Adrenal gland (tissue), 12 donors: Measurements from ENCODE around the gene PPFIA3. TPM values are rescaled to one million over a fixed set of nuclear protein-coding genes. Genes with fewer than 3 reads are reported as not detected.

Source experiments
- polyA plus RNA-seq, 3 donors: library from polyadenylated mRNA; stranded (reverse); fragments of 200-250 nt in 2 of 3; fragments of 350-450 nt in 1 of 3; fragmentation: Illumina TruSeq in 1 of 3; extraction: RNeasy Lipid Tissue Mini Kit (QIAGEN cat#74804) in 1 of 3; gene quantifications; one replicate each; pipeline ENCODE4 v1.2.3, GENCODE V29; 2013 to 2014
- small RNA-seq, 2 donors: library from RNA; depleted of rRNA; stranded (forward); fragments of <200 nt; gene quantifications; one replicate each; pipeline ENCODE3, GENCODE V24; 2016
- total RNA-seq, 9 donors: library from RNA; depleted of rRNA in 4 of 9; stranded (reverse); fragments of >200 nt in 4 of 9; fragments of 120-200 nt in 1 of 9; fragmentation: NEBNext Ultra II Directional in 1 of 9; extraction: Animal tissue kit (Norgen Biotek cat#: 25700) in 1 of 9; gene quantifications; one replicate each; pipeline versions ENCODE4 v1.1.0 to v1.2.4, GENCODE V29; 2013 to 2023
- donor health status: healthy with polysubstance abuse.
- donor health status: Bipolar disorder and iron deficiency.
- donor health status: DM: yes; HTN: yes; CAD: no.
- donor health status: DM: no; HTN: no; CAD: no.
- donor health status: DM: no; HTN: no; CAD: no.
- donor health status: DM: yes; HTN: yes; CAD: no.

The PPFIA3 gene
- total and polyA plus RNA-seq, 12 donors: 2.9 to 60.2 (median 14.9) TPM

Small RNAs within 50 kb of the gene (small RNA-seq; reads per million reads assigned to genes)
- 0 reads per million in 2 donors for gene RN7SL708P

Other genes with a start within 250 kb of the PPFIA3 start
- gene PPP1R15A, start 247.1 kb upstream of the PPFIA3 start, total RNA-seq: 10 to 100 TPM; 18.2 to 54.6 (median 39.4) TPM
- gene PPP1R15A, start 247.1 kb upstream of the PPFIA3 start, polyA plus RNA-seq: 100 to 1,000 TPM in 1 of 3 donors, 10 to 100 TPM in 2; 49.2 to 174 (median 73.3) TPM
- under 1 TPM in 5 of 9 donors, not detected in 4; 0.14 to 0.72 (median 0.27) TPM for gene TULP2, start 220.8 kb upstream of the PPFIA3 start, total RNA-seq
- gene TULP2, start 220.8 kb upstream of the PPFIA3 start, polyA plus RNA-seq: under 1 TPM in 1 of 3 donors, not detected in 2; 0.07 TPM
- gene NUCB1, start 219.2 kb upstream of the PPFIA3 start, total RNA-seq: 100 to 1,000 TPM; 117 to 581 (median 289) TPM
- gene NUCB1, start 219.2 kb upstream of the PPFIA3 start, polyA plus RNA-seq: 100 to 1,000 TPM in 2 of 3 donors, 10 to 100 TPM in 1; 98.8 to 189 (median 175) TPM
- under 1 TPM in 4 of 9 donors, not detected in 5; 0.17 to 0.56 (median 0.33) TPM for gene DHDH, start 185.8 kb upstream of the PPFIA3 start, total RNA-seq
- gene DHDH, start 185.8 kb upstream of the PPFIA3 start, polyA plus RNA-seq: 1 to 10 TPM in 1 of 3 donors, under 1 TPM in 2; 0.27 to 2.8 (median 0.47) TPM
- 10 to 100 TPM; 18.1 to 79.0 (median 56.1) TPM for gene BAX, start 164.7 kb upstream of the PPFIA3 start, total RNA-seq
- gene BAX, start 164.7 kb upstream of the PPFIA3 start, polyA plus RNA-seq: 10 to 100 TPM; 21.5 to 61.3 (median 41.0) TPM
- over 10,000 TPM in 1 of 9 donors, 1,000 to 10,000 TPM in 8; 3,284 to 11,726 (median 3,862) TPM for gene FTL, start 154.2 kb upstream of the PPFIA3 start, total RNA-seq
- 1,000 to 10,000 TPM; 2,288 to 7,123 (median 4,274) TPM for gene FTL, start 154.2 kb upstream of the PPFIA3 start, polyA plus RNA-seq
- gene GYS1, start 126.2 kb upstream of the PPFIA3 start, total RNA-seq: 10 to 100 TPM; 23.7 to 63.9 (median 36.9) TPM
- 10 to 100 TPM; 35.2 to 45.9 (median 37.7) TPM for gene GYS1, start 126.2 kb upstream of the PPFIA3 start, polyA plus RNA-seq
- 100 to 1,000 TPM in 2 of 9 donors, 10 to 100 TPM in 7; 45.4 to 143 (median 76.8) TPM for gene RUVBL2, start 125.7 kb upstream of the PPFIA3 start, total RNA-seq
- gene RUVBL2, start 125.7 kb upstream of the PPFIA3 start, polyA plus RNA-seq: 10 to 100 TPM; 41.3 to 93.3 (median 70.7) TPM
- gene LHB, start 102.5 kb upstream of the PPFIA3 start, total RNA-seq: 1 to 10 TPM in 3 of 9 donors, under 1 TPM in 1, not detected in 5; 0.74 to 6.5 (median 1.4) TPM
- gene LHB, start 102.5 kb upstream of the PPFIA3 start, polyA plus RNA-seq: 1 to 10 TPM in 2 of 3 donors, under 1 TPM in 1; 0.38 to 8.8 (median 6.0) TPM
- gene CGB3, start 95.2 kb upstream of the PPFIA3 start, total RNA-seq: not detected
- not detected for gene CGB3, start 95.2 kb upstream of the PPFIA3 start, polyA plus RNA-seq
- not detected for gene CGB2, start 87.7 kb upstream of the PPFIA3 start, total RNA-seq
- not detected for gene CGB2, start 87.7 kb upstream of the PPFIA3 start, polyA plus RNA-seq
- under 1 TPM in 1 of 9 donors, not detected in 8; 0.53 TPM for gene CGB1, start 82.6 kb upstream of the PPFIA3 start, total RNA-seq
- gene CGB1, start 82.6 kb upstream of the PPFIA3 start, polyA plus RNA-seq: not detected
- gene CGB5, start 75.7 kb upstream of the PPFIA3 start, total RNA-seq: not detected
- under 1 TPM in 1 of 3 donors, not detected in 2; 0.72 TPM for gene CGB5, start 75.7 kb upstream of the PPFIA3 start, polyA plus RNA-seq
- gene CGB8, start 70.4 kb upstream of the PPFIA3 start, total RNA-seq: not detected
- not detected for gene CGB8, start 70.4 kb upstream of the PPFIA3 start, polyA plus RNA-seq
- under 1 TPM in 2 of 9 donors, not detected in 7; 0.15 to 0.28 TPM for gene CGB7, start 61.8 kb upstream of the PPFIA3 start, total RNA-seq
- under 1 TPM in 2 of 3 donors, not detected in 1; 0.13 to 0.97 TPM for gene CGB7, start 61.8 kb upstream of the PPFIA3 start, polyA plus RNA-seq
- under 1 TPM in 1 of 9 donors, not detected in 8; 0.55 TPM for gene NTF4, start 54.7 kb upstream of the PPFIA3 start, total RNA-seq
- gene NTF4, start 54.7 kb upstream of the PPFIA3 start, polyA plus RNA-seq: not detected
- gene KCNA7, start 46.8 kb upstream of the PPFIA3 start, total RNA-seq: not detected
- not detected for gene KCNA7, start 46.8 kb upstream of the PPFIA3 start, polyA plus RNA-seq
- gene SNRNP70, start 34.1 kb upstream of the PPFIA3 start, total RNA-seq: 100 to 1,000 TPM; 109 to 443 (median 221) TPM
- 1,000 to 10,000 TPM in 1 of 3 donors, 100 to 1,000 TPM in 2; 114 to 1,255 (median 535) TPM for gene SNRNP70, start 34.1 kb upstream of the PPFIA3 start, polyA plus RNA-seq
- 10 to 100 TPM in 4 of 9 donors, 1 to 10 TPM in 5; 4.9 to 15.3 (median 9.5) TPM for gene LIN7B, start 5.2 kb upstream of the PPFIA3 start, total RNA-seq
- gene LIN7B, start 5.2 kb upstream of the PPFIA3 start, polyA plus RNA-seq: 10 to 100 TPM in 2 of 3 donors, 1 to 10 TPM in 1; 4.4 to 35.2 (median 32.9) TPM
- 1 to 10 TPM in 8 of 9 donors, under 1 TPM in 1; 0.94 to 4.7 (median 1.8) TPM for gene C19orf73, start 401 bp upstream of the PPFIA3 start, total RNA-seq
- gene C19orf73, start 401 bp upstream of the PPFIA3 start, polyA plus RNA-seq: 1 to 10 TPM; 1.1 to 8.2 (median 4.5) TPM
- 10 to 100 TPM in 1 of 9 donors, 1 to 10 TPM in 7, under 1 TPM in 1; 0.77 to 28.4 (median 2.8) TPM for gene HRC, start 35.9 kb downstream of the PPFIA3 start, total RNA-seq
- gene HRC, start 35.9 kb downstream of the PPFIA3 start, polyA plus RNA-seq: 1 to 10 TPM; 2.1 to 2.5 (median 2.4) TPM
- 10 to 100 TPM in 6 of 9 donors, 1 to 10 TPM in 3; 6.8 to 25.1 (median 15.4) TPM for gene TRPM4, start 38.2 kb downstream of the PPFIA3 start, total RNA-seq
- gene TRPM4, start 38.2 kb downstream of the PPFIA3 start, polyA plus RNA-seq: 10 to 100 TPM in 2 of 3 donors, 1 to 10 TPM in 1; 4.2 to 56.3 (median 20.6) TPM
- 1 to 10 TPM in 3 of 9 donors, under 1 TPM in 5, not detected in 1; 0.17 to 1.7 (median 0.71) TPM for gene SLC6A16, start 205.6 kb downstream of the PPFIA3 start, total RNA-seq
- 1 to 10 TPM; 1.1 to 3.5 (median 2.6) TPM for gene SLC6A16, start 205.6 kb downstream of the PPFIA3 start, polyA plus RNA-seq
- 10 to 100 TPM in 8 of 9 donors, under 1 TPM in 1; 0.61 to 26.1 (median 15.8) TPM for gene CD37, start 215.9 kb downstream of the PPFIA3 start, total RNA-seq
- gene CD37, start 215.9 kb downstream of the PPFIA3 start, polyA plus RNA-seq: 10 to 100 TPM in 1 of 3 donors, 1 to 10 TPM in 2; 5.4 to 27.1 (median 8.9) TPM
- 10 to 100 TPM in 8 of 9 donors, 1 to 10 TPM in 1; 5.4 to 42.8 (median 26.0) TPM for gene TEAD2, start 242.9 kb downstream of the PPFIA3 start, total RNA-seq
- gene TEAD2, start 242.9 kb downstream of the PPFIA3 start, polyA plus RNA-seq: 10 to 100 TPM; 11.3 to 31.1 (median 28.7) TPM
- gene DKKL1, start 244.3 kb downstream of the PPFIA3 start, total RNA-seq: under 1 TPM in 4 of 9 donors, not detected in 5; 0.28 to 0.50 (median 0.43) TPM
- under 1 TPM in 2 of 3 donors, not detected in 1; 0.44 to 0.56 TPM for gene DKKL1, start 244.3 kb downstream of the PPFIA3 start, polyA plus RNA-seq